ENCODE measurements around the gene B4GALT5. TPM values are rescaled to one million over a fixed set of nuclear protein-coding genes. Genes with fewer than 3 reads are reported as not detected.

B4GALT5 gene
- total RNA-seq, 1 experiment from 2014 or later, result 3.7 TPM

- H3K9ac ChIP-seq (ENCODE audit: low read length), result no peak overlapping the region
- no peak overlapping the region for H3K4me3 ChIP-seq (ENCODE audit: low read length)
- no peaks in the 10 kb centered on the region for H3K36me3 ChIP-seq (ENCODE audit: insufficient read depth, low read length)
- no peaks in the 10 kb centered on the region for H3K9me3 ChIP-seq (ENCODE audit: low read length)
- no peaks in the 10 kb centered on the region for H3K4me1 ChIP-seq (ENCODE audit: low read length)
- no peaks in the 10 kb centered on the region for H3K79me2 ChIP-seq (ENCODE audit: low read length)
- H3K27me3 ChIP-seq (ENCODE audit: low read length), result peaks cover 2% of the 10 kb centered on the region; the same call in 1 of the 2 replicates
- H3K4me2 ChIP-seq (ENCODE audit: low read depth, low read length, poor library complexity, severe bottlenecking), result no peak overlapping the region
- DNase-seq, result no peak
- H3K27ac ChIP-seq (ENCODE audit: low read length), result no peak overlapping the region
- peaks cover 13% of the 10 kb centered on the region; the same call in 1 of the 2 replicates for H4K20me1 ChIP-seq (ENCODE audit: insufficient read depth, low read depth, low read length)
- H2AFZ ChIP-seq (ENCODE audit: low read length), result no peak overlapping the region
- H3K9me2 ChIP-seq (replicated peaks; ENCODE audit: insufficient read depth, low read length), result no peaks in the 10 kb centered on the region
Observed at GRCh38 chr20:49644980-49645565, 68.6 kb downstream of the B4GALT5 start.

- Histone ChIP-seq H3K4me1 (ENCODE audit: low read length) (no peaks in the 10 kb centered on the region), H3K9me3 (ENCODE audit: low read length) (no peaks in the 10 kb centered on the region), H3K27ac (ENCODE audit: low read length) (no peak overlapping the region), H4K20me1 (ENCODE audit: insufficient read depth, low read depth, low read length) (0 out of 2 replicates have a peak, but pooled peaks cover 11% of the 10 kb centered on the region), H3K36me3 (ENCODE audit: insufficient read depth, low read length) (no peaks in the 10 kb centered on the region), H2AFZ (ENCODE audit: low read length) (no peak overlapping the region), H3K4me2 (ENCODE audit: low read depth, low read length, poor library complexity, severe bottlenecking) (no peak overlapping the region), H3K9ac (ENCODE audit: low read length) (no peak overlapping the region), H3K9me2 (replicated peaks; ENCODE audit: insufficient read depth, low read length) (no peaks in the 10 kb centered on the region), H3K79me2 (ENCODE audit: low read length) (no peaks in the 10 kb centered on the region), H3K4me3 (ENCODE audit: low read length) (no peak overlapping the region), H3K27me3 (ENCODE audit: low read length) (peaks cover 2% of the 10 kb centered on the region; the same call in 1 of the 2 replicates)
- DNase-seq, result no peak
Observed at GRCh38 chr20:49642816-49643215, 70.9 kb downstream of the B4GALT5 start.

- no peak for DNase-seq
- Histone ChIP-seq H3K9ac (ENCODE audit: low read length) (no peak overlapping the region), H3K36me3 (ENCODE audit: insufficient read depth, low read length) (no peaks in the 10 kb centered on the region), H2AFZ (ENCODE audit: low read length) (no peak overlapping the region), H3K4me1 (ENCODE audit: low read length) (peaks cover under 1% of the 10 kb centered on the region), H3K4me3 (ENCODE audit: low read length) (no peak overlapping the region), H3K4me2 (ENCODE audit: low read depth, low read length, poor library complexity, severe bottlenecking) (no peak overlapping the region), H3K79me2 (ENCODE audit: low read length) (no peaks in the 10 kb centered on the region), H4K20me1 (ENCODE audit: insufficient read depth, low read depth, low read length) (0 out of 2 replicates have a peak, but pooled peaks cover 4% of the 10 kb centered on the region), H3K9me2 (replicated peaks; ENCODE audit: insufficient read depth, low read length) (no peaks in the 10 kb centered on the region), H3K9me3 (ENCODE audit: low read length) (no peaks in the 10 kb centered on the region), H3K27me3 (ENCODE audit: low read length) (peaks cover 2% of the 10 kb centered on the region; the same call in 1 of the 2 replicates), H3K27ac (ENCODE audit: low read length) (no peak overlapping the region)
Observed at GRCh38 chr20:49641683-49642656, 71.7 kb downstream of the B4GALT5 start.

- H2AFZ ChIP-seq (ENCODE audit: low read length), result no peak overlapping the region
- H3K4me2 ChIP-seq (ENCODE audit: low read depth, low read length, poor library complexity, severe bottlenecking), result no peak overlapping the region
- H3K4me3 ChIP-seq (ENCODE audit: low read length), result no peak overlapping the region
- no peak for DNase-seq
- H3K9me3 ChIP-seq (ENCODE audit: low read length), result no peaks in the 10 kb centered on the region
- H4K20me1 ChIP-seq (ENCODE audit: insufficient read depth, low read depth, low read length), result peaks cover 12% of the 10 kb centered on the region; the same call in 1 of the 2 replicates
- H3K36me3 ChIP-seq (ENCODE audit: insufficient read depth, low read length), result no peaks in the 10 kb centered on the region
- no peaks in the 10 kb centered on the region for H3K27me3 ChIP-seq (ENCODE audit: low read length)
- peaks cover 28% of the 10 kb centered on the region for H3K4me1 ChIP-seq (ENCODE audit: low read length)
- H3K9ac ChIP-seq (ENCODE audit: low read length), result no peak overlapping the region
- H3K79me2 ChIP-seq (ENCODE audit: low read length), result no peaks in the 10 kb centered on the region
- no peaks in the 10 kb centered on the region for H3K9me2 ChIP-seq (replicated peaks; ENCODE audit: insufficient read depth, low read length)
- no peak overlapping the region for H3K27ac ChIP-seq (ENCODE audit: low read length)
Observed at GRCh38 chr20:49637046-49637637, 76.5 kb downstream of the B4GALT5 start.

GRCh38 chr20:49636447-49636846 is 77.2 kb downstream of the B4GALT5 start:
- DNase-seq, result no peak
- Histone ChIP-seq H3K4me2 (ENCODE audit: low read depth, low read length, poor library complexity, severe bottlenecking) (no peak overlapping the region), H3K27me3 (ENCODE audit: low read length) (no peaks in the 10 kb centered on the region), H3K9ac (ENCODE audit: low read length) (no peak overlapping the region), H3K4me3 (ENCODE audit: low read length) (no peak overlapping the region), H3K79me2 (ENCODE audit: low read length) (no peaks in the 10 kb centered on the region), H3K9me2 (replicated peaks; ENCODE audit: insufficient read depth, low read length) (no peaks in the 10 kb centered on the region), H3K9me3 (ENCODE audit: low read length) (no peaks in the 10 kb centered on the region), H3K36me3 (ENCODE audit: insufficient read depth, low read length) (no peaks in the 10 kb centered on the region), H2AFZ (ENCODE audit: low read length) (no peak overlapping the region), H3K4me1 (ENCODE audit: low read length) (peaks cover 35% of the 10 kb centered on the region), H3K27ac (ENCODE audit: low read length) (no peak overlapping the region), H4K20me1 (ENCODE audit: insufficient read depth, low read depth, low read length) (peaks cover 17% of the 10 kb centered on the region)

- no peak overlapping the region for H3K4me3 ChIP-seq (ENCODE audit: low read length)
- H3K9me2 ChIP-seq (replicated peaks; ENCODE audit: insufficient read depth, low read length), result no peaks in the 10 kb centered on the region
- peaks cover 41% of the 10 kb centered on the region for H3K4me1 ChIP-seq (ENCODE audit: low read length)
- no peaks in the 10 kb centered on the region for H3K79me2 ChIP-seq (ENCODE audit: low read length)
- H3K36me3 ChIP-seq (ENCODE audit: insufficient read depth, low read length), result no peaks in the 10 kb centered on the region
- no peak overlapping the region for H3K9ac ChIP-seq (ENCODE audit: low read length)
- H3K9me3 ChIP-seq (ENCODE audit: low read length), result no peaks in the 10 kb centered on the region
- H3K27ac ChIP-seq (ENCODE audit: low read length), result no peak overlapping the region
- no peaks in the 10 kb centered on the region for H3K27me3 ChIP-seq (ENCODE audit: low read length)
- no peak overlapping the region for H3K4me2 ChIP-seq (ENCODE audit: low read depth, low read length, poor library complexity, severe bottlenecking)
- DNase-seq, result no peak
- peaks cover 23% of the 10 kb centered on the region for H4K20me1 ChIP-seq (ENCODE audit: insufficient read depth, low read depth, low read length)
- no peak overlapping the region for H2AFZ ChIP-seq (ENCODE audit: low read length)
Observed at GRCh38 chr20:49635866-49636265, 77.8 kb downstream of the B4GALT5 start.

- Histone ChIP-seq H3K79me2 (ENCODE audit: low read length) (no peaks in the 10 kb centered on the region), H2AFZ (ENCODE audit: low read length) (no peak overlapping the region), H3K27ac (ENCODE audit: low read length) (no peak overlapping the region), H3K4me2 (ENCODE audit: low read depth, low read length, poor library complexity, severe bottlenecking) (no peak overlapping the region), H3K9me3 (ENCODE audit: low read length) (no peaks in the 10 kb centered on the region), H3K4me3 (ENCODE audit: low read length) (no peak overlapping the region), H3K36me3 (ENCODE audit: insufficient read depth, low read length) (no peaks in the 10 kb centered on the region), H4K20me1 (ENCODE audit: insufficient read depth, low read depth, low read length) (peaks cover 24% of the 10 kb centered on the region), H3K4me1 (ENCODE audit: low read length) (peaks cover 48% of the 10 kb centered on the region), H3K9me2 (replicated peaks; ENCODE audit: insufficient read depth, low read length) (no peaks in the 10 kb centered on the region), H3K9ac (ENCODE audit: low read length) (no peak overlapping the region), H3K27me3 (ENCODE audit: low read length) (no peaks in the 10 kb centered on the region)
- DNase-seq, result no peak
Observed at GRCh38 chr20:49635166-49635565, 78.5 kb downstream of the B4GALT5 start.

- Histone ChIP-seq H3K36me3 (ENCODE audit: insufficient read depth, low read length) (no peaks in the 10 kb centered on the region), H3K4me2 (ENCODE audit: low read depth, low read length, poor library complexity, severe bottlenecking) (no peak overlapping the region)
Observed at GRCh38 chr20:49634116-49634515, 79.6 kb downstream of the B4GALT5 start.

More at GRCh38 chr20:49634116-49634515, 79.6 kb downstream of the B4GALT5 start:
- no peak for DNase-seq
- H4K20me1 ChIP-seq (ENCODE audit: insufficient read depth, low read depth, low read length), result peaks cover 19% of the 10 kb centered on the region
- H3K27me3 ChIP-seq (ENCODE audit: low read length), result no peaks in the 10 kb centered on the region
- H3K9ac ChIP-seq (ENCODE audit: low read length), result no peak overlapping the region
- no peak overlapping the region for H3K27ac ChIP-seq (ENCODE audit: low read length)
- no peak overlapping the region for H3K4me3 ChIP-seq (ENCODE audit: low read length)
- peaks cover 56% of the 10 kb centered on the region for H3K4me1 ChIP-seq (ENCODE audit: low read length)
- no peak overlapping the region for H2AFZ ChIP-seq (ENCODE audit: low read length)
- no peaks in the 10 kb centered on the region for H3K79me2 ChIP-seq (ENCODE audit: low read length)
- no peaks in the 10 kb centered on the region for H3K9me2 ChIP-seq (replicated peaks; ENCODE audit: insufficient read depth, low read length)
- H3K9me3 ChIP-seq (ENCODE audit: low read length), result no peaks in the 10 kb centered on the region
